Ovary (tissue), 9 donors: ENCODE results near the gene ARSD. TPM values are rescaled to one million over a fixed set of nuclear protein-coding genes. Genes with fewer than 3 reads are reported as not detected.
"Not testable (repeated sequence)": the region's sequence is repeated elsewhere in the genome, so short reads cannot be mapped to it uniquely, and the experiment has no call there.

Experiments
- DNase-seq, 5 donors: peaks; one replicate each; pipeline ENCODE4 v3.0.0-alpha.2; 2019 to 2020
- H3K27ac ChIP-seq, 2 donors: fragments of 200-600 bp; one replicate each; pipeline versions ENCODE4 v1.5.1 to v1.8.0; 2019 to 2022
- H3K27me3 ChIP-seq: fragments of 200-600 bp; one replicate; pipeline ENCODE4 v1.8.0; 2022
- H3K36me3 ChIP-seq: fragments of 200-600 bp; sonication (generic); one replicate; pipeline ENCODE4 v1.5.1; 2019
- H3K4me1 ChIP-seq: one replicate; pipeline ENCODE4 v1.8.1; 2013; ENCODE audit warnings: mild to moderate bottlenecking, moderate library complexity; ENCODE audit not compliant: insufficient read depth
- H3K4me3 ChIP-seq: fragments of 200-600 bp; sonication (generic); one replicate; pipeline ENCODE4 v1.5.1; 2017
- H3K9me3 ChIP-seq, 2 donors: fragments of 200-600 bp in 1 of 2; sonication (generic) in 1 of 2; one replicate each; pipeline versions ENCODE4 v1.5.1 to v1.8.1; 2013 to 2019; ENCODE audit warnings: mild to moderate bottlenecking in 1 of 2, moderate library complexity in 1 of 2
- CTCF ChIP-seq, 3 donors: fragments of 450-650 bp in 2 of 3; fragments of 200-600 bp in 1 of 3; IDR thresholded peaks; one replicate each; pipeline versions ENCODE4 v1.5.1 to v1.8.0; 2016 to 2022; ENCODE audit warnings: antibody characterized with exemption in 3 of 3, mild to moderate bottlenecking in 1 of 3
- EP300 ChIP-seq: sonication (generic); formaldehyde crosslinking; IDR thresholded peaks from one replicate; pipeline ENCODE4 v1.6.1; 2017; ENCODE audit warnings: antibody characterized with exemption
- POLR2A ChIP-seq: fragments of 450-650 bp; IDR thresholded peaks from one replicate; pipeline ENCODE4 v1.6.1; 2017; ENCODE audit warnings: antibody characterized with exemption, mild to moderate bottlenecking, moderate library complexity
- WGBS, 3 donors: extraction: QIAGEN DNeasy Blood & Tissue Kit in 1 of 3; methylation state at CpG; one replicate each; pipeline versions ENCODE4 v1.1.5 to v1.1.7; 2013 to 2017; 5-methylcytosine and 5-hydroxymethylcytosine counted together
- intact Hi-C, 4 donors: fragments of 100-400 bp; cut with DNase I; formaldehyde crosslinking; loops; one replicate each; pipeline versions ENCODE4 v1.11.0 to v1.15.1; 2022 to 2023
- polyA plus RNA-seq, 2 donors: library from polyadenylated mRNA; stranded (reverse); fragments of 200-250 nt in 1 of 2; fragments of 350-450 nt in 1 of 2; fragmentation: Illumina TruSeq in 1 of 2; extraction: RNeasy Lipid Tissue Mini Kit (QIAGEN cat#74804) in 1 of 2; gene quantifications; one replicate each; pipeline ENCODE4 v1.2.3, GENCODE V29; 2013 to 2014
- total RNA-seq, 7 donors: library from RNA; depleted of rRNA in 2 of 7; stranded (reverse); fragments of >200 nt in 2 of 7; fragmentation: NEBNext Ultra II Directional in 3 of 7; extraction: Animal tissue kit (Norgen Biotek cat#: 25700) in 3 of 7; gene quantifications; one replicate each; pipeline versions ENCODE4 v1.1.0 to v1.2.4, GENCODE V29; 2016 to 2023
- donor health status: DM: no; HTN: no; CAD: no; lungs with moderate emphysema.
- donor health status: DM: no; HTN: no; CAD: no.
- donor health status: Bipolar disorder and iron deficiency.
- donor health status: DM: yes; HTN: yes; CAD: no.
- donor health status: DM: no; HTN: no; CAD: no.
- donor health status: DM: yes; HTN: yes; CAD: no.

Gene ARSD
- total and polyA plus RNA-seq, 9 donors, result 19.7 to 46.7 (median 41.4) TPM

- no peak overlapping the region for H3K27ac ChIP-seq
- H3K4me3 ChIP-seq, result no peak overlapping the region
- intact Hi-C loops, result no loop called here
- TF ChIP-seq EP300, result no peak
- no peak for TF ChIP-seq CTCF (IDR thresholded peaks at IDR 0.05)
- no peak for TF ChIP-seq POLR2A
- H3K4me1 ChIP-seq, result no peaks in the 10 kb centered on the region
- H3K9me3 ChIP-seq, result peaks cover 0 to 3% of the 10 kb centered on the region in 2 donors
- no peaks in the 10 kb centered on the region for H3K36me3 ChIP-seq
- DNase-seq, result no peak
- no peaks in the 10 kb centered on the region for H3K27me3 ChIP-seq
- WGBS, 3 donors, result 90 to 92% (median 91%) methylated on average over 15 of the region's 15 CpGs
These were observed 2.4 kb downstream of the ARSD start for GRCh38 chrX:2926664-2927275.

GRCh38 chrX:2926255-2926654 is 2.9 kb downstream of the ARSD start:
- DNase-seq, H3K4me3 ChIP-seq, H3K4me1 ChIP-seq, H3K27ac ChIP-seq, H3K9me3 ChIP-seq, intact Hi-C loops, H3K27me3 ChIP-seq, H3K36me3 ChIP-seq: not testable (repeated sequence)
- WGBS, 3 donors, result 79 to 83% (median 80%) methylated on average over 4 of the region's 4 CpGs

- WGBS, 3 donors, result 92 to 96% (median 96%) methylated on average over 9 of the region's 9 CpGs
- Histone ChIP-seq H3K36me3 (no peaks in the 10 kb centered on the region), H3K27ac (no peak overlapping the region), H3K4me1 (no peaks in the 10 kb centered on the region), H3K27me3 (no peaks in the 10 kb centered on the region), H3K4me3 (no peak overlapping the region), H3K9me3 (no peaks in the 10 kb centered on the region)
- DNase-seq, result no peak
- TF ChIP-seq CTCF (IDR thresholded peaks at IDR 0.05) (no peak), POLR2A (no peak), EP300 (no peak)
- intact Hi-C loops, result no loop called here
These were observed 5.0 kb downstream of the ARSD start for GRCh38 chrX:2924151-2924550.

GRCh38 chrX:2921750-2922149 is 7.4 kb downstream of the ARSD start:
- DNase-seq, result no peak

More at GRCh38 chrX:2921750-2922149, 7.4 kb downstream of the ARSD start:
- intact Hi-C loops, result no loop called here
- Histone ChIP-seq H3K4me1 (no peaks in the 10 kb centered on the region), H3K27me3 (no peaks in the 10 kb centered on the region), H3K4me3 (no peak overlapping the region), H3K27ac (no peak overlapping the region), H3K9me3 (no peaks in the 10 kb centered on the region), H3K36me3 (no peaks in the 10 kb centered on the region)
- WGBS, 3 donors, result 89 to 93% (median 90%) methylated on average over 9 of the region's 9 CpGs
- no peak for TF ChIP-seq POLR2A
- TF ChIP-seq CTCF (IDR thresholded peaks at IDR 0.05), result no peak
- TF ChIP-seq EP300, result no peak
